ENCODE results near the gene PLEKHA3.

Gene PLEKHA3

DNA sequence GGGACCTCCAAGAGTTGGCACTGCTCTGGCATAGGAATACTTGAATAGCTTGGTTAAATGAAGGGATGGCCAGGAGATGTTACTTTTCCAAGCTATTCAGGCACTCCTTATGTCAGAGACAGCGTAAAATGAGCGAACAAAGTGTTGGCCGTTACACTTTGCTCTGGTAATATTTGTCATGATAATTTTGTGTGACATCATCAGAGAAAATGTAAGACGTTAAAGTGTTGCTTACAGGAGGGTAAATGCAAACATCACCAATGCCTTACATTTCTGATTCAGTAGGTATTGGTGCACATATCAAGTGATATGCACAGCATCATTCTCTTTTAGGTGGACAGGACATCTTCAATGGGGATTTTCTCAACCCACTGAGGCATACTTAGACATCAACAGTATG, 46.0 kb downstream of the PLEKHA3 start:
- no peak overlapping the region for H3K4me3 ChIP-seq (ENCODE audit: low read depth, low read length)
- in situ Hi-C loops (cut with HindIII; ENCODE audit: low pct_ligation_motif_present, low sequenced_read_pairs) = no loop called here
- TF ChIP-seq, protein P1, sequence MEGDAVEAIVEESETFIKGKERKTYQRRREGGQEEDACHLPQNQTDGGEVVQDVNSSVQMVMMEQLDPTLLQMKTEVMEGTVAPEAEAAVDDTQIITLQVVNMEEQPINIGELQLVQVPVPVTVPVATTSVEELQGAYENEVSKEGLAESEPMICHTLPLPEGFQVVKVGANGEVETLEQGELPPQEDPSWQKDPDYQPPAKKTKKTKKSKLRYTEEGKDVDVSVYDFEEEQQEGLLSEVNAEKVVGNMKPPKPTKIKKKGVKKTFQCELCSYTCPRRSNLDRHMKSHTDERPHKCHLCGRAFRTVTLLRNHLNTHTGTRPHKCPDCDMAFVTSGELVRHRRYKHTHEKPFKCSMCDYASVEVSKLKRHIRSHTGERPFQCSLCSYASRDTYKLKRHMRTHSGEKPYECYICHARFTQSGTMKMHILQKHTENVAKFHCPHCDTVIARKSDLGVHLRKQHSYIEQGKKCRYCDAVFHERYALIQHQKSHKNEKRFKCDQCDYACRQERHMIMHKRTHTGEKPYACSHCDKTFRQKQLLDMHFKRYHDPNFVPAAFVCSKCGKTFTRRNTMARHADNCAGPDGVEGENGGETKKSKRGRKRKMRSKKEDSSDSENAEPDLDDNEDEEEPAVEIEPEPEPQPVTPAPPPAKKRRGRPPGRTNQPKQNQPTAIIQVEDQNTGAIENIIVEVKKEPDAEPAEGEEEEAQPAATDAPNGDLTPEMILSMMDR (IDR thresholded peaks at IDR 0.05; ENCODE audit: low read depth, low read length, missing control alignments) = no peak
- DNase-seq = no peak
- no peaks in the 10 kb centered on the region for H3K36me3 ChIP-seq (replicated peaks)
- no peaks in the 10 kb centered on the region for H3K27me3 ChIP-seq (replicated peaks)
- no peak overlapping the region for H3K27ac ChIP-seq

DNA sequence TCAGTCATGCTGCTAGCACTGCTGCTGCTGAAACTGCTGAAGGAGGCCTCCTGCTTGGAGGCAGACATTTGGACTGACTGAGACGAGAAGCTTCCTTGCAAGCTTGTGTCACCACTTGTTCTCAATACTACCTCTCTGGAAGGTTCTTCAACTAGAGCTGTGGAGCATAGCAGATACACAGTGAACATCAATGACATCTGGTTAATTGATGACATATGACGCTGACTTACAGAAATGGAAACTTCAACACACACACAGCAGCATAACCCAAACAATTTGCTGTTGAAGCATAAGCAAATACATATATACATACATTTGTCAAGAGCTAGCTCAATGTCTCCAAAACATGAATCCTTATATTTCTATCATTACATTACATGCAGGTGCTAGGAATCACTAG, 47.3 kb downstream of the PLEKHA3 start:
- in situ Hi-C loops (cut with HindIII; ENCODE audit: low pct_ligation_motif_present, low sequenced_read_pairs) = no loop called here
- no peak overlapping the region for H3K4me3 ChIP-seq (ENCODE audit: low read depth, low read length)
- H3K36me3 ChIP-seq (replicated peaks) = no peaks in the 10 kb centered on the region
- TF ChIP-seq, protein P1 (IDR thresholded peaks at IDR 0.05; ENCODE audit: low read depth, low read length, missing control alignments) = no peak
- no peak for DNase-seq
- no peak overlapping the region for H3K27ac ChIP-seq
- H3K27me3 ChIP-seq (replicated peaks) = no peaks in the 10 kb centered on the region

DNA sequence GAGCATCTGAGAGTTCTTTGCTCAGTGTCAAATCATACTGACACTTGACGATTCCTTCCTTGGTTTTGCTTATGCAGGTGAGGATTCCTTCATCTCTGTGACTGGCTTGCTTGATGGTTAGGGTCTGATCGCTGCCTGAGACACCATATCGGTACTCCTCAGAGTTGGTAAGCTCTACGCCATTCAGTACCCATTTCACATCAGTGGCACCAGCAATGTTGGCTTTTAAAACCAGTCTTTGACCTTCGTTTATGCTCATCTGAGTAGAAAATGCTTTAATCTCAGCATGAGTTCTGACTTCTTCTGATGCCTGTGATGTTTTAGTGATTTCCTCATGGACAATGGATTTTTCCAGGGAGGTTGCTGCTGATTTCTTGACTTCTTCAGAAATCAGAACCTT, 48.4 kb downstream of the PLEKHA3 start:
- Histone ChIP-seq H3K27ac (no peak overlapping the region), H3K4me3 (ENCODE audit: low read depth, low read length) (no peak overlapping the region), H3K36me3 (replicated peaks) (no peaks in the 10 kb centered on the region), H3K27me3 (replicated peaks) (no peaks in the 10 kb centered on the region)
- no peak for DNase-seq
- TF ChIP-seq, protein P1 (IDR thresholded peaks at IDR 0.05; ENCODE audit: low read depth, low read length, missing control alignments) = no peak
- in situ Hi-C loops (cut with HindIII; ENCODE audit: low pct_ligation_motif_present, low sequenced_read_pairs) = no loop called here

DNA sequence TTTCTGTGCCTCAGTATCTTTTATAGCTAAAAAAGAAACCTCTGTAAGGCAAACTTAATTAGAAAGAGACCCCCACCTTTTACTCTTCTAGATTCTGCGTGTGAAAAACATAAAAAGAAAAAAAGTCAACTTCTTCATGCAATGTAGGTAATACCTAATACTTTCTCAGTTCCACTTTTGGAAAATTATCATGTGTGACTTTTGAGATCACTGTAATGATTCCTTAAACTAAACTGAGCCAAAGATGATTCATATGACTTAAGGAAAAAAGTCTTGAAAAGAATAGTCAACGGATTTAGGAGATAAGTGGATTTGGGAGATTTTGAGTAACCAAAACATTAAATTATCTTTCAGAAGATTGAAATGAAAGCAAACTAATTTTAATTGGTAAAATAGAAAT, 48.9 kb downstream of the PLEKHA3 start:
- no peak for DNase-seq
- Histone ChIP-seq H3K36me3 (replicated peaks) (no peaks in the 10 kb centered on the region), H3K27me3 (replicated peaks) (no peaks in the 10 kb centered on the region), H3K4me3 (ENCODE audit: low read depth, low read length) (no peak overlapping the region), H3K27ac (no peak overlapping the region)
- TF ChIP-seq, protein P1 (IDR thresholded peaks at IDR 0.05; ENCODE audit: low read depth, low read length, missing control alignments) = no peak
- in situ Hi-C loops (cut with HindIII; ENCODE audit: low pct_ligation_motif_present, low sequenced_read_pairs) = no loop called here

DNA sequence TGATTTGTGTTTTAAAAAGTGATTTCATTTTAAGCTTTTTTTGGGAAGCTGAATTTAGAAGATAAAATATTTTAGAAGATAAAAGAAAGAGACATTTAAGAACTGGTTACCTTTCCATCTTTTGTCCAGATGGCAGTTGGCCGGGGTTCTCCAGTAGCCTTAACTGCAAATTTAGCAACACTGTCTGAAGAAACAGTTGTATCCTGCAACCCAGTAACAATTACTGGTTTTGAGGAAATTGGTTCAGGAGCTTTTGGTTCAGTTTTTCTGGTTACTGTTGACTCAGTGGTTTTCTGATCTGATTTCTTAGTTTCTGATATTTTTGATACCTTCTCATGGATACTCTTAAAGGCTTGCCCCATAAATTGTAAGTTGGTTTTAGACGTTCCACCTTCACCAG, 49.9 kb downstream of the PLEKHA3 start:
- H3K4me3 ChIP-seq (ENCODE audit: low read depth, low read length) = no peak overlapping the region
- in situ Hi-C loops (cut with HindIII; ENCODE audit: low pct_ligation_motif_present, low sequenced_read_pairs) = no loop called here
- H3K27me3 ChIP-seq (replicated peaks) = no peaks in the 10 kb centered on the region
- DNase-seq = no peak
- no peak overlapping the region for H3K27ac ChIP-seq
- TF ChIP-seq, protein P1 (IDR thresholded peaks at IDR 0.05; ENCODE audit: low read depth, low read length, missing control alignments) = no peak
- no peaks in the 10 kb centered on the region for H3K36me3 ChIP-seq (replicated peaks)

DNA sequence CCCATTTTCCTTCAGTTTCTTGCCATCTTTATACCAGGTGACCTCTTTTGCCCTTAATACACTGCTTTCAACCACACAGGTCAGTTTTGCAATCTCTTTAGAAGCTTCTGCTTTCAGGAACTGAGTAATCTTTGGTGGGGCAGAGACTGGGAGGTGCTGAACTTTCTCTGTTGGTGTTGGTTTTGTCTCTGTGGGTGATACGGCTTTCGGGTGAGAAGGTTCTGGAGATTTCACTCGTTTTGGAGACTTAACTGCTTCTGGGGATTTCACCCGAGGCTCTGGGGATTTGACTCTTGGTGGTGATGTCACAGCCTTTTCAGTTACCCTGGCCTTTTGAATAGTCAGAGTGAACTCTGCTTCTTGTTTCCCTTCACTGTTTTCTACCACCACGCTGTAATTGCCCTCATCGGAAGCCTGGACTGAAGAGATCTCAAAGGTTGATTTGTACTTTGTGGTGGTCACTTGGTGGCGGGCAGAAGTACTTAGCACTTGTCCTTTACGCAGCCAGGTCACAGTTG, 50.4 kb downstream of the PLEKHA3 start:
- TF ChIP-seq, protein P1 (IDR thresholded peaks at IDR 0.05; ENCODE audit: low read depth, low read length, missing control alignments) = no peak
- H3K36me3 ChIP-seq (replicated peaks) = no peaks in the 10 kb centered on the region
- DNase-seq = no peak
- no peak overlapping the region for H3K4me3 ChIP-seq (ENCODE audit: low read depth, low read length)
- no peak overlapping the region for H3K27ac ChIP-seq
- no peaks in the 10 kb centered on the region for H3K27me3 ChIP-seq (replicated peaks)
- in situ Hi-C loops (cut with HindIII; ENCODE audit: low pct_ligation_motif_present, low sequenced_read_pairs) = no loop called here

Data from brain microvascular endothelial cell (primary cell).